HepG2 (cell line): Measurements from ENCODE around the gene PIEZO1.

Experiments
- BHLHE40 ChIP-seq: IDR thresholded peaks from 2 replicates; pipeline ENCODE4 v1.6.1; 2011; ENCODE audit warnings: low read length, improper control_type of control experiment
- EP300 ChIP-seq, 3 experiments: sonication (generic) in 1 of 3; formaldehyde crosslinking in 1 of 3; IDR thresholded peaks; 2 replicates each; pipeline versions ENCODE4 v1.5.1 to v1.6.1; 2011 to 2020; ENCODE audit warnings: low read depth in 2 of 3, low read length in 2 of 3, borderline replicate concordance in 1 of 3, improper control_type of control experiment in 1 of 3, mild to moderate bottlenecking in 1 of 3, missing genetic modification reagents in 1 of 3, moderate library complexity in 1 of 3
- MTF1 ChIP-seq: sonication (generic); formaldehyde crosslinking; IDR thresholded peaks from 2 replicates; pipeline ENCODE4 v1.5.0; 2020; ENCODE audit warnings: missing genetic modification reagents
- NFKBIZ ChIP-seq: IDR thresholded peaks from 2 replicates; pipeline ENCODE4 v1.6.1; 2018; ENCODE audit warnings: missing genetic modification reagents, missing compliant biosample characterization
- POLR2A ChIP-seq, 2 experiments: IDR thresholded peaks; 2 replicates each; pipeline ENCODE4 v1.6.1; 2011; ENCODE audit warnings: low read depth in 2 of 2, low read length in 2 of 2, mild to moderate bottlenecking in 1 of 2, moderate library complexity in 1 of 2; ENCODE audit not compliant: insufficient read depth in 1 of 2
- SMARCC2 ChIP-seq: fragments of 450-650 bp; IDR thresholded peaks from 2 replicates; pipeline ENCODE4 v1.6.1; 2017; ENCODE audit warnings: antibody characterized with exemption, mild to moderate bottlenecking
- ZMYM4 ChIP-seq: sonication (generic); formaldehyde crosslinking; IDR thresholded peaks from 2 replicates; pipeline ENCODE4 v1.8.1; 2023; ENCODE audit warnings: mild to moderate bottlenecking, missing genetic modification reagents
- ZNF256 ChIP-seq: sonication (generic); formaldehyde crosslinking; conservative IDR thresholded peaks from 2 replicates; pipeline ENCODE4 v1.4.0; 2020; ENCODE audit warnings: missing genetic modification reagents
- ZNF383 ChIP-seq: sonication (generic); formaldehyde crosslinking; IDR thresholded peaks from 2 replicates; pipeline ENCODE4 v1.4.0; 2020; ENCODE audit warnings: missing genetic modification reagents, mild to moderate bottlenecking, borderline replicate concordance
- TF ChIP-seq, protein P1 (sequence below): sonication (generic); formaldehyde crosslinking; IDR thresholded peaks from 2 replicates; pipeline ENCODE4 v1.4.0; 2020; ENCODE audit warnings: low read depth, mild to moderate bottlenecking, missing genetic modification reagents

- TF ChIP-seq NFKBIZ (CRISPR knock-in tag) (no peak), EP300 (IDR thresholded peaks at IDR 0.05; ENCODE audit: low read depth in 2 of 2, low read length in 2 of 2) (no peak), EP300 (CRISPR knock-in tag; IDR thresholded peaks at IDR 0.05; ENCODE audit: borderline replicate concordance) (no peak), SMARCC2 (no peak), ZNF256 (CRISPR knock-in tag) (no peak), BHLHE40 (no peak), MTF1 (CRISPR knock-in tag) (no peak), ZNF383 (no peak), POLR2A (IDR thresholded peaks at IDR 0.05; ENCODE audit: insufficient read depth in 1 of 2, low read depth in 2 of 2, low read length in 2 of 2) (no peak), ZMYM4 (no peak)
- TF ChIP-seq, protein P1, sequence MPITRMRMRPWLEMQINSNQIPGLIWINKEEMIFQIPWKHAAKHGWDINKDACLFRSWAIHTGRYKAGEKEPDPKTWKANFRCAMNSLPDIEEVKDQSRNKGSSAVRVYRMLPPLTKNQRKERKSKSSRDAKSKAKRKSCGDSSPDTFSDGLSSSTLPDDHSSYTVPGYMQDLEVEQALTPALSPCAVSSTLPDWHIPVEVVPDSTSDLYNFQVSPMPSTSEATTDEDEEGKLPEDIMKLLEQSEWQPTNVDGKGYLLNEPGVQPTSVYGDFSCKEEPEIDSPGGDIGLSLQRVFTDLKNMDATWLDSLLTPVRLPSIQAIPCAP (CRISPR knock-in tag) = no peak
Observed at GRCh38 chr16:88762258-88762870, 22.7 kb downstream of the PIEZO1 start.
